Measurements from ENCODE around the gene HOXA4. TPM values are rescaled to one million over a fixed set of nuclear protein-coding genes. Genes with fewer than 3 reads are reported as not detected.

Gene HOXA4
- total RNA-seq (2022; extraction: Qiagen RNA extraction; ENCODE audit: low read depth), result 1.2 to 2.2 TPM (median 1.9 TPM) in 5 replicates

GRCh38 chr7:27130540-27131389 is at the start of gene HOXA4:
Gene HOXA4 (minus strand): TSS chr7:27130757. CDS start chr7:27130733, 24 bp downstream.

DNA sequence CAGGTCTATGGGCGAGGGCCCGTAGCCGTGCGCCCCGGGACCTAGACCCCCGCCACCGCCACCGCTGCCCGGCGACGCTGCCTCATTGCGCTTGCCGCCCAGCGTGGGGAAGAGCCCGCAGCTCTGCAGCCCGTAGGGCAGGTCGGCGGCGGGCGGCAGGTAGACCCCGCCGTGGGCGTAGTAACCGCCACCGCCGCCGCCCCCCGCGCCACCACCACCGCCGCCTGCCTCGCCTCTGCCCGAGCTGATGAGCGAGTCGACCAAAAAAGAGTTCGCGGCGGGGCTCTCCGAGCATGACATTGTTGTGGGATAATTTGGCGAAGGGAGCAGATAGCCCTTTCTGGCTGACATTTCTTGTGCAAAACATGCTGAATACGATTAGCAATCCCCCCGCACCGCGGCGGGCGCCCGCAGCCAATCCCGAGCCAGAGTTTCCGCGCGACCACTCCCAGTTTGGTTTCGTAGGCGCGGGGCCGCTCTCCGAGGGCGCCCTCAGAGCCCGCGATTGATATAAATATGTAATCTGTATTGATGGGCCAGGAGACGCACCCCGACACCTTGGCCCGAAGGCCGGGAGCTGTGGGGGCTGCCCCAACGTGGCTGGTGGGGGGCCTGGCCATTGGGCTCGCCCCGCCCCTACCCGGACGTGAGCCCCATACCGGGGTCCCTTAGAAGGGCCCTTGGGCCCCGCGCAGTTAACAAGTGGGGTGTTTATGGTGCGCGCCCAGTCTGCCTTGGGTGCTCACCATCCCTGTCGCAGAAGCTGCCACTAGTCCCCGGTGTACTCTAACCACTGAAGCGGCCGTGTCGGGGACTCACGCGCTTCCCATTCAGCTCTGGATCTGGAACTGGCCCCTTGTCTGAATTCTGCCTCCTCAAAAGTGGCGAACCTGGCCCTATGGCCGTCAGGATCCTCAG is 43.7 kb upstream of the HOXA4 start, which contains the start of gene HOXA10:
HOXA10 (minus strand) TSS at position 365 of the 918 bp plus-strand sequence; CDS start at position 351, 14 bp downstream.

DNA sequence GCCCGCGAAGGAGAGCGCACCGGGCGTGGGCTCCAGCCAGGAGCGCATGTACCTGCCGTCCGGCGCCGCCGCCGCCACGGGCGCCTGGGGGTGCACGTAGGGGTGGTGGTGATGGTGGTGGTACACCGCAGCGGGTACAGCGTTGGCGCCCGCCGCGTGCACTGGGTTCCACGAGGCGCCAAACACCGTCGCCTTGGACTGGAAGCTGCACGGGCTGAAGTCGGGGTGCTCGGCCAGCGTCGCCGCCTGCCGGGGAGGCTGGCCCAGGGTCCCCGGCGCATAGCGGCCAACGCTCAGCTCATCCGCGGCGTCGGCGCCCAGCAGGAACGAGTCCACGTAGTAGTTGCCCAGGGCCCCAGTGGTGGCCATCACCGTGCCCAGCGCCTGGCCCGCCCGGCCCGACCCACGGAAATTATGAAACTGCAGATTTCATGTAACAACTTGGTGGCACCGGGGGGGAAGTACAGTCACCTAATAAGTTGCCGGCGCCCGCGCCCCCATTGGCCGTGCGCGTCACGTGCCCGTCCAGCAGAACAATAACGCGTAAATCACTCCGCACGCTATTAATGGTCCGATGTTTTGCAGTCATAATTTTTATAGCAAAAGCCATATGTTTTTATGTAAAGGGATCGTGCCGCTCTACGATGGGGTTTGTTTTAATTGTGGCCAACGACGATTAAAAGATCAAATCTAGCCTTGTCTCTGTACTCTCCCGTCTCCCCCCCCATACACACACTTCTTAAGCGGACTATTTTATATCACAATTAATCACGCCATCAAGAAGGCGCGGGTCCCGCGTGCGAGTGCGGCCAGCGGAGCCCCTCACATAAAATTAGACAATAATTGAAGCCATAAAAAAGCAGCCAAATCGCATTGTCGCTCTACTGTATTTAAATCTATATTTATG is 34.8 kb upstream of the HOXA4 start, which contains the start of gene HOXA9:
HOXA9 (minus strand) TSS at position 449 of the 907 bp plus-strand sequence; CDS start at position 369, 80 bp downstream.

GRCh38 chr7:27156508-27156898 is 25.9 kb upstream of the HOXA4 start, which contains the start of gene HOXA7:
Gene HOXA7 (minus strand): TSS chr7:27156675. CDS start chr7:27156545, 130 bp downstream.

GRCh38 chr7:27151931-27152815 is 21.6 kb upstream of the HOXA4 start, which contains the start of gene HOXA3:
Gene HOXA3 (minus strand): TSS chr7:27152583. CDS start chr7:27110640, 41,943 bp downstream.

GRCh38 chr7:27147199-27148030 is 16.9 kb upstream of the HOXA4 start, which contains the start of gene HOXA6:
Gene HOXA6 (minus strand): TSS chr7:27147774. CDS start chr7:27147749, 25 bp downstream.

GRCh38 chr7:27143023-27143949 is 12.7 kb upstream of the HOXA4 start, which contains the start of gene HOXA5:
Gene HOXA5 (minus strand): TSS chr7:27143681. CDS start chr7:27143607, 74 bp downstream.

DNA sequence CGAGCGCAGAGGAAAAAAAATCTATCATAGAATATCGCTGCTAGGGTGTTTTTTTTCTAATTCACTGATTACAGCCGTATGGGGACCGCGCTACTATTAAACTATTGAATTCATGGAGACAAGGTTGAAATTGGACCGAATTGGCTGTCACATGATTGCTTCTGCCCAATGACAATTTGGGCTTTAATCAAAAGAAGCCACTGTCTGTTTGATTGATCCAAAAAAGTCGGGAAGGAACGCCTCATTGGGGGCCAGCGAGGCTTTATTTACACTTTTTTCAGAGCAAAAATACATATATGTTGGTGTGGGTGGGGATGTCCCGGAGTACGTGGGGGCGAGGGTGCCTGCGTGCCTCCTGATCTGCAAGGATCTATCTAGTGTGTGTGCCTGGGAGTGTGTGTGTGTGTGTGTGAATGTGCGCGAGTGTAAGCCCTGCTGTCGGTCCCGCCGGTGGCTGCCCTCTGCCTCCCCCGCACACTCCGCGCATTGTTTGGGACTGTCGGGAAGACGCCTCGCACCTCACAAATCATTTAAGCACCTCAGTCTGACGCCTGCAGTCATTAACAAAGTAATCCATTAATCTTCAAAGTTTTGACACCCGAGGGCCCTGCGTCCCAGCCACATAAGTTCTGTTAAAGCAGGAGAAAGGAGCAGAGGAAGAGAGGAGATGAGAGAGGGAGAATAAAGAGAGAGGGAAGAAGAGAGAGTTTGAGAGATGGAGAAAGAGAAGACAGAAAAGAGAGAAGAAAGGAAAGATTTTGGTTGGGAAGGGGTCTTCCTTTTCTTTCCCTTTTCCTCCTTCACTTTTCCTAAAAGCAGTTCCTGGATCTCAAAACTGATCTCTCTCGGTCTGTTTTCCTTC is 27.7 kb downstream of the HOXA4 start, which contains the start of gene HOXA2:
HOXA2 (minus strand) TSS at position 103 of the 862 bp plus-strand sequence. CDS start 183 bp downstream, outside the sequence.

DNA sequence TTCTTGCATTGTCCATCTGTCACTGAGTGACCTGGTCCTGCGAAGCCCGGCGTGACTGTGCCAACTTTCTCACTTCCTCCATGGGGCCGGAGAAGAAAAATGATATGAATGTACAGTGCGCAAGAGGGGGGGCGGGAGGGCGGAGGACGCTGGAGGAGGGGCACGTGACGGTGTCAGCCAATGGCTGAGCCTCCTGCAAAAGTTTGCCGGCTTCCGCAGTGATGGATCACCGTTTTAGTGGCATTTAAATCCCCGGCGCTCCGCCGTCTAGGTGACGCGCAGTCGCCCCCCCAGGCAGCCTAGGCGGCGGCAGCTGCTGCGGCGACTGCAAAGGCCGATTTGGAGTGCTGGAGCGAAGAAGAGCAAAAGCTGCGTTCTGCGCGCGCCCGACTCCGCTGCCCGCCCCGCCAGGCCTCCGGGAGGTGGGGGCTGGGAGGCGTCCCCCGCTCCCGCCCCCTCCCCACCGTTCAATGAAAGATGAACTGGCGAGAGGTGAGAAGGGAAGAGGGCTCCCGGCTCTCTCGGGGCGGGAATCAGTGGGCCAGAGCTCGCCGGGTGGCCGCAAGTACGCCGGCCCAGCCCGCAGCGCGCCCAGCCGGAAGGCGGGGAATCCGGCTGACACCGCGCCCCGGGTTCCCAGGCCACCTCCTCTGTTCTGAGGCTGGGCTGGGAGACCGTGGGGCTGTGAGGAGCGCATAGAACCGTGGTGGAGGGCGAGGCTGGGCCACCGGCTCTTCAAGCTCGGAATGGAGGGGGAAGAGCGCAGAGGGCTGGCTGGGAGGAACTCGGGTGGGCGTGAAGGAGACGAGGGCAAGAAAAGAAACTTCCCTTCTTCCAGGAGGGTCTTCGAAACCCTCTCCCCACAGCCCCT is 34.4 kb downstream of the HOXA4 start, which contains the start of gene HOXA1:
HOXA1 (minus strand) TSS at position 104 of the 871 bp plus-strand sequence; CDS start at position 16, 88 bp downstream.

Other genes with a start within 250 kb of the HOXA4 start
- gene HOXA1, start 34.8 kb downstream of the HOXA4 start, total RNA-seq (2022; extraction: Qiagen RNA extraction; ENCODE audit: low read depth), result 2.2 to 3.9 TPM (median 3.3 TPM) in 5 replicates
- 0.80 to 0.97 TPM (median 0.86 TPM) in 5 replicates for gene HOXA2, start 28.1 kb downstream of the HOXA4 start, total RNA-seq (2022; extraction: Qiagen RNA extraction; ENCODE audit: low read depth)
- gene HOXA5, start 12.9 kb upstream of the HOXA4 start, total RNA-seq (2022; extraction: Qiagen RNA extraction; ENCODE audit: low read depth), result 3.7 to 5.8 TPM (median 4.7 TPM) in 5 replicates
- gene HOXA6, start 17.0 kb upstream of the HOXA4 start, total RNA-seq (2022; extraction: Qiagen RNA extraction; ENCODE audit: low read depth), result 0.83 to 2.2 TPM (median 1.5 TPM) in 5 replicates
- gene HOXA3, start 21.8 kb upstream of the HOXA4 start, total RNA-seq (2022; extraction: Qiagen RNA extraction; ENCODE audit: low read depth), result 3.4 to 7.7 TPM (median 6.4 TPM) in 5 replicates
- 3.7 to 4.8 TPM (median 4.6 TPM) in 5 replicates for gene HOXA7, start 25.9 kb upstream of the HOXA4 start, total RNA-seq (2022; extraction: Qiagen RNA extraction; ENCODE audit: low read depth)
- 0.49 to 0.99 TPM (median 0.70 TPM) in 5 replicates for gene HOXA9, start 34.8 kb upstream of the HOXA4 start, total RNA-seq (2022; extraction: Qiagen RNA extraction; ENCODE audit: low read depth)
- gene HOXA10, start 43.6 kb upstream of the HOXA4 start, total RNA-seq (2022; extraction: Qiagen RNA extraction; ENCODE audit: low read depth), result 6.9 to 7.2 TPM (median 7.1 TPM) in 5 replicates
- 0.55 to 0.80 TPM (median 0.70 TPM) in 5 replicates for gene HOXA11, start 54.5 kb upstream of the HOXA4 start, total RNA-seq (2022; extraction: Qiagen RNA extraction; ENCODE audit: low read depth)
- gene HOXA13, start 69.3 kb upstream of the HOXA4 start, total RNA-seq (2022; extraction: Qiagen RNA extraction; ENCODE audit: low read depth), result 1.8 to 2.6 TPM (median 2.2 TPM) in 5 replicates
- gene EVX1, start 112.0 kb upstream of the HOXA4 start, total RNA-seq (2022; extraction: Qiagen RNA extraction; ENCODE audit: low read depth), result 0.09 to 0.27 TPM (median 0.11 TPM) in 5 replicates

Measured in A549 treated with GW870086 at 1 μM for 4 hours (cell line).